Calu3 (cell line): ENCODE data around the gene ADD3. TPM values are rescaled to one million over a fixed set of nuclear protein-coding genes. Genes with fewer than 3 reads are reported as not detected.

Source experiments
- BruUV-seq: library from RNA; stranded (reverse); fragments of 400-500 nt; replicated peaks from 2 replicates; lab custom pipeline; 2021; lab: Mats Ljungman, UMichigan
- CTCF ChIA-PET: fragments of 300-600 bp; sonication (Branson Sonifier 250); formaldehyde crosslinking; loops from one replicate; lab custom pipeline; 2022; ENCODE audit warnings: antibody characterized with exemption; lab: Charles Lee
- DNase-seq: peaks from one replicate; pipeline ENCODE4 v3.0.0; 2022
- H3K27ac Mint-ChIP-seq: one replicate; pipeline ENCODE4 v1.8.0; 2022; ENCODE audit warnings: mixed read lengths; ENCODE audit not compliant: unreplicated experiment
- H3K27me3 Mint-ChIP-seq: one replicate; pipeline ENCODE4 v1.8.0; 2022; ENCODE audit warnings: mixed read lengths; ENCODE audit not compliant: unreplicated experiment
- H3K36me3 Mint-ChIP-seq: one replicate; pipeline ENCODE4 v1.8.0; 2022; ENCODE audit warnings: mild to moderate bottlenecking, moderate library complexity, mixed read lengths; ENCODE audit not compliant: insufficient read depth, unreplicated experiment
- H3K4me1 Mint-ChIP-seq: one replicate; pipeline ENCODE4 v1.8.0; 2022; ENCODE audit warnings: mild to moderate bottlenecking, low read depth, mixed read lengths; ENCODE audit not compliant: unreplicated experiment
- H3K4me3 Mint-ChIP-seq: one replicate; pipeline ENCODE4 v1.8.0; 2022; ENCODE audit warnings: mild to moderate bottlenecking, low read depth, moderate library complexity, mixed read lengths; ENCODE audit not compliant: unreplicated experiment
- H3K9me3 Mint-ChIP-seq: one replicate; pipeline ENCODE4 v1.8.0; 2022; ENCODE audit warnings: low read depth, mixed read lengths; ENCODE audit not compliant: unreplicated experiment
- CTCF ChIP-seq: fragments of 200-600 bp; IDR thresholded peaks from one replicate; pipeline ENCODE4 v1.8.0; 2022; ENCODE audit warnings: antibody characterized with exemption; ENCODE audit not compliant: unreplicated experiment
- intact Hi-C: fragments of 100-400 bp; cut with micrococcal nuclease; formaldehyde crosslinking; loops from one replicate; pipeline ENCODE4 v1.10.0; 2022; ENCODE audit not compliant: unreplicated experiment
- total RNA-seq: library from RNA; stranded (reverse); gene quantifications from 2 replicates; pipeline ENCODE4 v1.2.3, GENCODE V29; 2022

ADD3 gene
- total RNA-seq, 1 experiment from 2014 or later = 64.4 TPM

- intact Hi-C loops = loop anchor here (5.0 to 10.0 kb wide), 2 partner anchors 61 to 102 kb away; no protein-coding TSS in a partner anchor
- CTCF ChIA-PET = interaction anchor here (2.5 kb wide), 1 partner anchor 91 kb away, joined by 6 read pairs; no protein-coding TSS in a partner anchor
- no peak for TF ChIP-seq CTCF
- BruUV-seq = no TSS peak
- no peaks in the 10 kb centered on the region for H3K9me3 Mint-ChIP-seq
- no peaks in the 10 kb centered on the region for H3K36me3 Mint-ChIP-seq
- H3K27ac Mint-ChIP-seq = no peak overlapping the region
- DNase-seq = no peak
- H3K4me3 Mint-ChIP-seq = no peak overlapping the region
- H3K4me1 Mint-ChIP-seq = peaks cover 44% of the 10 kb centered on the region
- H3K27me3 Mint-ChIP-seq = no peaks in the 10 kb centered on the region
Observed at GRCh38 chr10:109975244-109976190, 32.3 kb upstream of the ADD3 start.

- TF ChIP-seq CTCF = no peak
- DNase-seq = no peak
- H3K36me3 Mint-ChIP-seq = no peaks in the 10 kb centered on the region
- H3K27ac Mint-ChIP-seq = peak overlapping the region; percentile 54
- no peak overlapping the region for H3K4me3 Mint-ChIP-seq
- H3K27me3 Mint-ChIP-seq = no peaks in the 10 kb centered on the region
- no peaks in the 10 kb centered on the region for H3K9me3 Mint-ChIP-seq
- H3K4me1 Mint-ChIP-seq = peaks cover 43% of the 10 kb centered on the region
- intact Hi-C loops = loop anchor here (5.0 to 10.0 kb wide), 2 partner anchors 62 to 101 kb away; no protein-coding TSS in a partner anchor
- CTCF ChIA-PET = interaction anchor here (0.6 to 2.5 kb wide), 2 partner anchors 92 to 99 kb away, joined by 3 to 6 read pairs; no protein-coding TSS in a partner anchor
- no TSS peak for BruUV-seq
Observed at GRCh38 chr10:109976681-109977080, 31.1 kb upstream of the ADD3 start.

- no peaks in the 10 kb centered on the region for H3K9me3 Mint-ChIP-seq
- CTCF ChIA-PET = interaction anchor here (2.5 kb wide), 1 partner anchor 93 kb away, joined by 6 read pairs; no protein-coding TSS in a partner anchor
- DNase-seq = peak; percentile 46
- BruUV-seq = no TSS peak
- peaks cover 36% of the 10 kb centered on the region for H3K4me1 Mint-ChIP-seq
- TF ChIP-seq CTCF = no peak
- H3K27me3 Mint-ChIP-seq = no peaks in the 10 kb centered on the region
- no peaks in the 10 kb centered on the region for H3K36me3 Mint-ChIP-seq
- intact Hi-C loops = loop anchor here (5.0 to 10.0 kb wide), 2 partner anchors 63 to 100 kb away; no protein-coding TSS in a partner anchor
- no peak overlapping the region for H3K4me3 Mint-ChIP-seq
- peak overlapping the region; percentile 54 for H3K27ac Mint-ChIP-seq
Observed at GRCh38 chr10:109977382-109977806, 30.4 kb upstream of the ADD3 start.

- DNase-seq = peak; percentile 41
- H3K4me3 Mint-ChIP-seq = no peak overlapping the region
- no peaks in the 10 kb centered on the region for H3K9me3 Mint-ChIP-seq
- no peak overlapping the region for H3K27ac Mint-ChIP-seq
- H3K27me3 Mint-ChIP-seq = no peaks in the 10 kb centered on the region
- H3K36me3 Mint-ChIP-seq = no peaks in the 10 kb centered on the region
- peak; percentile 35 for TF ChIP-seq CTCF
- H3K4me1 Mint-ChIP-seq = peaks cover 31% of the 10 kb centered on the region
- no TSS peak for BruUV-seq
- intact Hi-C loops = loop anchor here (2.0 to 10.0 kb wide), 3 partner anchors 28 to 99 kb away; partner anchors contain the start of gene ADD3
- CTCF ChIA-PET = interaction anchor here (1.0 to 2.5 kb wide), 2 partner anchors 10 to 94 kb away, joined by 3 to 6 read pairs; no protein-coding TSS in a partner anchor
Observed at GRCh38 chr10:109978481-109978880, 29.3 kb upstream of the ADD3 start.
